ENCODE measurements around the gene MBD3L4.

DNA sequence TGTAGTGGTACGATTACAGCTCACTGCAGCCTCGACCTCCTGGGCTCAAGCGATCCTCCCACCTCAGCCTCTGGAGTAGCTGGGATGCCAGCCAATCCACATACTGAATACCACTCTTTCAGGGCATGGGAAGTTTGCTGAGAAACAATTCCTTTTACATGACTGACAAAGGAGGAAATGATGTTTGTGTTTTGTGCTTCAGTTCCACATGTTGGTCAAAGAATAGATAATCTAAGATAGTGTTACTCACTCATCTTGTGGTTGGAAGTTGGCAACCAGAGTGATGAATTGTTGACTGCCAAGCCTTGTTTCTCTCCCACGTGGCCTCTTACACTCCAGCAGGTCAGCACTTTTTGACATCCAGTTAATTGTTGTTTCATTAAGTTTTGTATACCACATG lies 26.3 kb downstream of the MBD3L4 start:
- TF ChIP-seq EZH2 (IDR thresholded peaks at IDR 0.05; ENCODE audit: borderline replicate concordance, low read length) = no peak
- TF ChIP-seq, protein P1, sequence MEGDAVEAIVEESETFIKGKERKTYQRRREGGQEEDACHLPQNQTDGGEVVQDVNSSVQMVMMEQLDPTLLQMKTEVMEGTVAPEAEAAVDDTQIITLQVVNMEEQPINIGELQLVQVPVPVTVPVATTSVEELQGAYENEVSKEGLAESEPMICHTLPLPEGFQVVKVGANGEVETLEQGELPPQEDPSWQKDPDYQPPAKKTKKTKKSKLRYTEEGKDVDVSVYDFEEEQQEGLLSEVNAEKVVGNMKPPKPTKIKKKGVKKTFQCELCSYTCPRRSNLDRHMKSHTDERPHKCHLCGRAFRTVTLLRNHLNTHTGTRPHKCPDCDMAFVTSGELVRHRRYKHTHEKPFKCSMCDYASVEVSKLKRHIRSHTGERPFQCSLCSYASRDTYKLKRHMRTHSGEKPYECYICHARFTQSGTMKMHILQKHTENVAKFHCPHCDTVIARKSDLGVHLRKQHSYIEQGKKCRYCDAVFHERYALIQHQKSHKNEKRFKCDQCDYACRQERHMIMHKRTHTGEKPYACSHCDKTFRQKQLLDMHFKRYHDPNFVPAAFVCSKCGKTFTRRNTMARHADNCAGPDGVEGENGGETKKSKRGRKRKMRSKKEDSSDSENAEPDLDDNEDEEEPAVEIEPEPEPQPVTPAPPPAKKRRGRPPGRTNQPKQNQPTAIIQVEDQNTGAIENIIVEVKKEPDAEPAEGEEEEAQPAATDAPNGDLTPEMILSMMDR (IDR thresholded peaks at IDR 0.05; ENCODE audit: low read length) = no peak

Measured in OCI-LY1 (cell line).